Activated B cell treated with CpG ODN at 0.5 μM for 24 hours (primary cell): ENCODE results near the gene STX19. TPM values are rescaled to one million over a fixed set of nuclear protein-coding genes. Genes with fewer than 3 reads are reported as not detected.

ENCODE experiments used
- ATAC-seq: fragments of 200-7000 bp; cut with Tn5 transposase; one replicate; pipeline ENCODE4 v1.10.0; 2021; ENCODE audit warnings: low read depth, mild to moderate bottlenecking, moderate library complexity
- CTCF ChIA-PET: fragments of 350-600 bp; sonication (Branson Sonifier 250); formaldehyde crosslinking; loops from one replicate; lab custom pipeline; 2021; ENCODE audit warnings: antibody characterized with exemption; lab: Charles Lee
- POLR2A ChIA-PET: fragments of 350-600 bp; sonication (Branson Sonifier 250); formaldehyde crosslinking; loops from one replicate; lab custom pipeline; 2021; ENCODE audit warnings: antibody characterized with exemption; lab: Charles Lee
- DNase-seq: peaks from one replicate; pipeline ENCODE4 v3.0.0; 2022
- H3K27ac Mint-ChIP-seq: one replicate; pipeline ENCODE4 v1.8.0; 2020; ENCODE audit warnings: mixed read lengths
- H3K27me3 Mint-ChIP-seq: one replicate; pipeline ENCODE4 v1.8.0; 2021; ENCODE audit warnings: mixed read lengths
- H3K36me3 Mint-ChIP-seq: one replicate; pipeline ENCODE4 v1.8.0; 2021; ENCODE audit warnings: low read depth, mixed read lengths
- H3K4me1 Mint-ChIP-seq: one replicate; pipeline ENCODE4 v1.8.0; 2021; ENCODE audit warnings: mixed read lengths
- H3K4me3 Mint-ChIP-seq: one replicate; pipeline ENCODE4 v1.8.0; 2020; ENCODE audit warnings: mild to moderate bottlenecking, mixed read lengths
- H3K9me3 Mint-ChIP-seq: one replicate; pipeline ENCODE4 v1.8.0; 2020; ENCODE audit warnings: mixed read lengths
- CTCF ChIP-seq: fragments of 200-600 bp; IDR thresholded peaks from one replicate; pipeline ENCODE4 v1.8.0; 2022; ENCODE audit warnings: antibody characterized with exemption, mild to moderate bottlenecking
- intact Hi-C: fragments of 100-400 bp; cut with micrococcal nuclease; formaldehyde crosslinking; loops from one replicate; pipeline ENCODE4 v1.15.1; 2024
- total RNA-seq: library from RNA; stranded (reverse); gene quantifications from 2 replicates; pipeline ENCODE4 v1.2.3, GENCODE V29; 2022

The STX19 gene
- not detected in 2 replicates for total RNA-seq

GRCh38 chr3:94028093-94028837 lies at the start of gene STX19:
Gene STX19 (minus strand): TSS chr3:94028597. CDS start chr3:94015269, 13,328 bp downstream.
- no peak within 1 kb of the TSS for H3K27ac Mint-ChIP-seq
- CTCF ChIA-PET, result no interaction called here

GRCh38 chr3:94076055-94076454 lies 47.7 kb upstream of the STX19 start:
- Mint-ChIP-seq H3K27me3 (no peaks in the 10 kb centered on the region), H3K4me1 (peaks cover 61% of the 10 kb centered on the region), H3K36me3 (peaks cover 60% of the 10 kb centered on the region), H3K27ac (no peak overlapping the region), H3K9me3 (peaks cover 3% of the 10 kb centered on the region), H3K4me3 (no peak overlapping the region)
- ChIA-PET POLR2A (no interaction called here), CTCF (no interaction called here)
- intact Hi-C loops, result no loop called here
- no peak for TF ChIP-seq CTCF
- no peak for ATAC-seq
- no peak for DNase-seq

More at GRCh38 chr3:94028093-94028837, at the start of gene STX19:
- no peak for TF ChIP-seq CTCF
- POLR2A ChIA-PET, result no interaction called here
- H3K36me3 Mint-ChIP-seq, result no peaks in the 10 kb centered on the region
- intact Hi-C loops, result no loop called here
- ATAC-seq (no peak), DNase-seq (no peak)
- H3K4me3 Mint-ChIP-seq, result no peak within 1 kb of the TSS
- no peaks in the 10 kb centered on the region for H3K27me3 Mint-ChIP-seq
- no peaks in the 10 kb centered on the region for H3K4me1 Mint-ChIP-seq
- no peaks in the 10 kb centered on the region for H3K9me3 Mint-ChIP-seq

GRCh38 chr3:94071713-94072284 lies 43.4 kb upstream of the STX19 start:
- no peak overlapping the region for H3K4me3 Mint-ChIP-seq
- peaks cover 41% of the 10 kb centered on the region for H3K4me1 Mint-ChIP-seq
- peaks cover 62% of the 10 kb centered on the region for H3K36me3 Mint-ChIP-seq
- intact Hi-C loops, result no loop called here
- H3K27me3 Mint-ChIP-seq, result no peaks in the 10 kb centered on the region
- TF ChIP-seq CTCF, result no peak
- POLR2A ChIA-PET, result interaction anchor here (1.4 kb wide), 1 partner anchor 9 kb away, joined by 4 read pairs; the partner anchor contains the start of genes DHFR2 and NSUN3
- no peak for ATAC-seq
- DNase-seq, result no peak
- CTCF ChIA-PET, result no interaction called here
- H3K27ac Mint-ChIP-seq, result no peak overlapping the region
- H3K9me3 Mint-ChIP-seq, result peaks cover 3% of the 10 kb centered on the region

- Mint-ChIP-seq H3K27ac (no peak overlapping the region), H3K36me3 (peaks cover 56% of the 10 kb centered on the region), H3K4me1 (peaks cover 51% of the 10 kb centered on the region), H3K27me3 (no peaks in the 10 kb centered on the region), H3K4me3 (no peak overlapping the region), H3K9me3 (peaks cover 3% of the 10 kb centered on the region)
- ChIA-PET POLR2A (no interaction called here), CTCF (interaction anchor here (0.6 to 2.5 kb wide), 4 partner anchors 66 to 94 kb away, joined by 3 to 29 read pairs (median 6); no protein-coding TSS in a partner anchor)
- no peak for DNase-seq
- TF ChIP-seq CTCF, result no peak
- intact Hi-C loops, result no loop called here
- no peak for ATAC-seq
These were observed 42.0 kb upstream of the STX19 start for GRCh38 chr3:94070341-94070911.
